Stimulated activated CD8-positive, alpha-beta memory T cell treated with anti-CD3 and anti-CD28 coated beads, Interleukin-12 subunit alpha, Interleukin-12 subunit beta, amount 100 ng/mL, for 24 hours (primary cell): Measurements from ENCODE around the gene FSTL4.

Experiments used
- DNase-seq: peaks from one replicate; pipeline ENCODE4 v3.0.0-alpha.2; 2020; ENCODE audit errors: extremely low read depth

The FSTL4 gene

DNA sequence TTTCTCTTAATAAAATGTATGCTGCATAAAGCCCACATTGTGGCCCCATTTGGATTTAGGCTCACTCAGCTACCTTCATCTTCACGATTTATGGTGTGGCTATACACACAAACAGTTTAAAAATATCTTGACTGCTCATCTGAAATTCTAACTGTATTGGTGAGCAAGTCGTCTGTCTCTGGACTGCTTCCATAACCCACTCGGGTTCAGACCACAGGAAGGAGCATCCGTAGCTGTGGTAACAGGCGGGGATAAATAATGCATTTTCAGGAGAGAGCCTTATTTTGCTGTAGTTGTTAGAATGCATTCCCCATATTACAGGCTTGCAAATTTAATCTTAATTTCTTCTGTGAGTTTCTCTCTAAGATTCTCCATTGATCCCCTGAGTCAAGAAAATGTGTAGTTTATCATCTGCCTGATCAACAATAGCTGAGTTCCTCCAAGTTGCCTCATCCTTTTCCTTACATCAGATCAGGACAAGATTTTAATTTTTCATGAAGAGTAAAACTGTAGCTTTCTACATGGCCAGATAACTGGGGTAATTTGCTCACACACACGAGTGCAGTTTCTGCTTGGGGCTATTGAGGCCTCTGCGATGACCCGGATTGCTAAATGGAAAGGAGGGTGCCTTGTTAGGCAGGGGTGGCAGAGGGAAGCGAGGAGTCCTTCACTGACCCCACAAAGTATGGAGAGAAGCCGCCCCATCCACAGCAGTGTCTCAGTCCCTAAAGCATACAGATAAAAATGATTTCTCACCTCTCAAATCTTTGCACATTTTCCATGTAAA, 133.9 kb downstream of the FSTL4 start:
- DNase-seq = no peak

DNA sequence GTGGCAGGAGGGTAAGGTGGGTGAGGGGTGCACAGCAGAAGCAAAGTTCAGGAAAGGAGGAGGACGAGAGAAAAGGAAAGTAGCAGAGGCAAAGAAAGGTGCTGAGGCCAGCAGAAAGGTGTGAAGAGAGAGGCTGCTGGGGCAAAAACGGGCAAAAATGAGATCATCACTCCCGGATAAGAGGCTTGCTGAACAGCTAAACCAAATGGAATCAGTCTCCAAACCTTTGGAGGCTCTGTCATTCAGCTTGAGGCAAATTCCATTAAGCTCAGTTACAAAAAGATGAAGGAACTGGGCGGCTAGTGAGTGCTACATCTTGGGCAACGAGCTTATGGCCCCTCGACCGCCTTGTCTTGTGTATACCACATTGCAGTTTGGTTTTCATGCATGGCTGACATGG, 136.4 kb downstream of the FSTL4 start:
- no peak for DNase-seq

DNA sequence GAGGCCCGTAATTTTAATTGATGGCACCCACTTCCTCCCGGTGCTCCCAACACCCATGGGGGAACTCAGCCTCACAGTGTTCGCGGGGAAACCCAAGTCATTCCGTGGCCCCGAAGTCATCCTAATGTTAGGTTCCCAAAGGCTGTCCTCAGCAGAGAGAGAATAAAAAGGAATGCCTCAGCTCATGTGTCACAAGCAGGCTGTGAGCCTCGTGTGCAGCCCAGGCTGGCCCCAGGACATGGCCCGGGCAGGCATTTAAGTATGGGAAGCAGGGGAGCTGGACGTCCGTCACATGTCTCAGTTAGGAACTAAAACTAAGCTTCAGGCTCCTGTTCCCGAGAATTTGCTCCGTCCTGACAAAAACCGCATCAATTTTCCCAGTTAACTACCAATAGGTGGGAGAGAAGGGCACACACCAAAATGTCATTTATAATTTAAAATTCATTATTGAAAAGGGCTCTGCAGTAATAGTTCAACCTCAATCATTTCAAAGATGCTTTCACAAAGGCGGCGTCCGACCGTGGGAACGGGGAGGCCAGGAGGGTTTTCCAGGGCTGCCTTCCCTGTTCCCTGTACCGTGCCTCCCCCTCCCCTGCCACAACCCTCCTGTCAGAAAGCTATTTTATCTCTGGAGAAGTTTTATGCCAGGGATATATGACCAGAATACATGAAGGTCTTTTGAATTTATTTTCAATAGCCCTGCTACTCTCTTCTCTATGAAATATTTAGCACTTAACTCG, 137.3 kb downstream of the FSTL4 start:
- no peak for DNase-seq

DNA sequence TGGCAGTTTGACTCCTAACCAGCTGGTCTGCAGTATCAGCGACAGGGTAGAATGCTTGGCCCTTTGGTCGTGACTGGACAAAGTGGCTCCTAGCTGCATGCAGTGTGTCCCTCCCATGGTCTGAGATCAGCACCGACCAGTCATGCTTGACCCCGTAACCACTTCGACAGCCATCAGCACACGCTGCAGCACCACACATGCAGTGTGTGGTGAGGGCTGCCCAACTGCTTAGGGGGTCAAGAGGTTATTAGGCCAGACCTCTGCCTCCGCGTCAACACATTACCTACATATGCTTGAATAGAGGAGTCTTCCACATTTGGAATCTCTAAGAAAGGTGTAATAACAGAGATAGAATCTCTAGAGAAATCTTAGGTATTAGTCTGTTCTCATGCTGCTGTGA, 139.1 kb downstream of the FSTL4 start:
- DNase-seq = no peak

DNA sequence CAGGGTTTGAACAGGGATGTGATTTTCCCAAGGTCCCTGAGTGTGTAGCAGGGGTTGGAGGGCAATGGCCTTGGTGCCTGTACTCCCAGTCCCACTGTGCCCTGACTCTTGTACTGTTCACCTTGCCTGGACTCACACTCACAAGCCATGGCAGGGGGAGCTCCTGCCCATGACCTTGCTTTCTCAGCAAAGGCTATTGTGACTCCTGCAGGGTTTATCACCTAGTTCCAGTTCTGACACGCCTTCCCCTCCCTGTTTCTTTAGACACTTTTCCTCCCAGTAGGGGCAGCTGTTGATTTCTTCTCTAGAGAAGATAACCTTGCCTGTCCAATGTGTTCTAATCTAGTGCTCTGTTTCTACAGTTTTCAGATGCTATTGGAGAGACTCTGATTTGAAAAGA, 139.5 kb downstream of the FSTL4 start:
- no peak for DNase-seq

DNA sequence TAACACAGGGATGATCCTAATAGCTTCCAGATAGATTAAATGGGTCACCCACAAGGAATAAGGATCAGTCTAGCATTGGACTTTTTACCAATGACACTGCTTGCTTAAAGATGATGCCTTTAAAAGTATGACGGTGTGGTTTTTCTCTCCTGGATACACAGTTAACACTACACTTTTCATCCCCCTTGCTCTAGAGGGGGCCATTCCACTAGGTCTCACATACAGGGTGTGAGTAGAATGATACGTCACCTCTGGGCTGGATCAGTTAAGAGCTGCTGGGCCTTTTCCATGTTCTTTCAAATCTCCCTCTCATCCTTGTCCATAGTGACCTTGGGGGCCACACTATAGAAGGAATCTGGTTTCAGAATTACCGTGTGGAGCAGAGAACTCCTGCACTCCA, 140.6 kb downstream of the FSTL4 start:
- no peak for DNase-seq

DNA sequence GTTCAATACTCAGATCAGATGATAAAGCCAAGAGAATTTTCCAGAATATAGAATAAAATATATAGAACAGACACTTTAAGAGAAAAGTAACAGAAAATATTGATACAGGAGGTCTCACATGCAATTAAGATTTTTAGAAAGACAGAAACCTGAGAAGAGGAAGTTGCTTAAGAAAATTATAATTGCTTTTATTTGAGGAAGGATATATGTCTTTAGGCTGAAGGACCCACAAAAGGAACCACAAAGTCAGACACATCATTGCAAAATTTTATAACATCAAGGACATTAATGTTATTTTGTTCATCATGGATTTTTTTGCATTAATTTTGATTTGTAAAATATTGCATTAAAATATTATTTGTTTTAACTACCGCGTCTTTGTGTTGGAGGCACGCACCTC, 141.5 kb downstream of the FSTL4 start:
- no peak for DNase-seq

DNA sequence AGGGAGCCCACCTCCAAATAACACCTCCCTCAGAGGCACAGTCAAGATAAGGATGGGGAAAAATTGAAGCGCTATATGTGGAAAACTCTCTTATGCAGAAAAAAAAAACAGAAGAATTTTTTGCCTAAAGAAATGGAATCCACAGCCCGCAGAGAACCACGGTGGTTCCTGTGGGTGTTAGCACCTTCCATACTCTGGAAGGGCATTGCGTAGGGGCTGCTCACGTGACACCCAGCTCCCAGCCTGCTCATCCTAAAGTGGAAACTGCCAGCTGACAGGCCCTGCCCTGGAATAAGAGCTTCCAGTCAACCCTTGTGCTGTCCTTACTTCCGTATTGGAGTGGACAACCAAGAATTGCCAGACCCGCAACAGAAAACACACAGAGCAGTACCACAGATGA, 142.5 kb downstream of the FSTL4 start:
- DNase-seq = no peak

DNA sequence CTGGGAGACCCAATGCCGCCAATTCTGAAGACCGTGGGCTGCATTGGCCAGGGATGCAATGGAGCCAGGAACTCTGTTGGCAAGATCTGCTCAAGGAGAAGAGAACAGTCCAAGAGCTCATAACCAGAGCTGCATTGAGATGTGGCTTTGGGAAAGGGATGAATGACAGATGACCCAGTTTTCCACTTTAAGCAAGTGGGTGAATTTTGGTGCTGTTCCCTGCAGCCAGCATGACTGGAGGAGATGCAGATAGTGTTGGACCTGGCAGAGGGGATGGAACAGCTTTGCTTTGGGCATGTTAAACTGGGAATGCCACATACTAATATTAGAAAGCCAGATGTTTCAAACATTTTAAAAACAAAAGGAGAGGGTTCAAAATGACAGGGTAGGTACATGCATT, 143.1 kb downstream of the FSTL4 start:
- no peak for DNase-seq

DNA sequence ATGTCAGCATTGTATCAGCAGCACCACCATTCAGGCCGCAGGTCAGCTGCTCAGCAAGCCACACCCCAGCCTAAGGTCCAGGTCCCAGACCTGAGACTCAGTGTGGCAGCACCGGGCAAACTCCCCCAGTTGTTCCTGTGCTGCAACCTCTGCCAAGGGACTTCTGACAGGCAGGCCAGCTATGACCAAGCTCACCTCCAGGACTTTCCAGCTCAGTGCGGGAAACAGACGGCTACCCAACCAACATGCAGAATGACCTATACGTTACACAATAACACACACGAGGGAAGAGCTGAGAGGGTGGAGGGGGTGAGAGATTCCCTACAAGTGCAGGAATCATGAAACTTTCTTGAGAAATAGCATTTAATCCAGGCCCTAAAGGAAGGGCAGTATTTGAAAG, 143.7 kb downstream of the FSTL4 start:
- DNase-seq = no peak

DNA sequence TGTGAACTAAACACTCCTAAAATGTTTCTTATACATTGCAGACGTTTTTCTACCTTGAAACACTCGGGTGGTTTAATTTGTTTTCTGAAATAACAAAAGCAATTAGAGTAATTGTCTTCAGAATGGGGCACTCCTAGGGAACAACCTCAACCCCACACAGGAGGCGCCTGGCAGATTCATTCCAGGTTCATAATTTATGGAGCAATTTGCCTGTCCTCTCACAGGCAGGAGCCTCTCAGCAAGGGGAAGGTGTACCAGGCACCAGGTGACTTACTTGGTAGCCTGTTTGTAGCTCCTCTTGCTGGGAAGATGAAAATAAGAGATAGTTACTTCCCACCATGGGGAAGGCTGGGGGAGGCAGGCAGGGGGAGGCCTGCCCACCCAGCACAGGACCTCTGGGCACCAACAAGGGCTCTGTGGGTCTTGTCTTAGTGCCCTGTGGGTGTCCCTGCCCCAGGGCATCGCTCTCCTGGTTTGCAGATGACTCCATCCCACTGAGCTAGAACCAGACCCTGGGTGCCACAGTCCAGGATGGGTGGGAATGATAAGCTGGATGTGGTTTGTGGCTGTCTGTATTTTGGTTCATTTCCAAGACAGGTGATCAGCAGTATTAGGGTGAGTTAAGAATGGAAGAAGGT, 144.4 kb downstream of the FSTL4 start:
- DNase-seq = no peak

DNA sequence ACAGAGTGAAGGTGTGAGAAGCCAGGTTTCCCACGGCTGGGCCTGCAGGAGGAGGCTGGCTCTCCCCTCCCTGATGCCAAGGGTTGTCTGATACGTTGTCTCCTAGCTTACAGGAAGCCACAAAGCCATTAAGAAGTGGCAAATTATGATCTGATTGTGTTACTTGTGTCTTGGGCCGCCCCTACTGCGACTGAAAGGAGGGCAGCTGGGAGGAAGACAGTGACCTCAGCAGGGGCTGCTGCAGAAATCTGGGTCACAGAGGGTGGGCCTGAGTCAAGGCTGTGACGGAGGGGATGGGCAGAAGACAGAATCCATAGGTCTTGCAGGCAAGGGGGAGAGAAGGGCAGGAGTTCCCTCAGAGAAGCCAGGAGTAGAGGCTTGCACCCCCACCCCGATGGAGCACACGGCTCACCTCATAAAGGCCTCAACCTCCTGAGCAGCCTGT, 145.0 kb downstream of the FSTL4 start:
- DNase-seq = no peak

DNA sequence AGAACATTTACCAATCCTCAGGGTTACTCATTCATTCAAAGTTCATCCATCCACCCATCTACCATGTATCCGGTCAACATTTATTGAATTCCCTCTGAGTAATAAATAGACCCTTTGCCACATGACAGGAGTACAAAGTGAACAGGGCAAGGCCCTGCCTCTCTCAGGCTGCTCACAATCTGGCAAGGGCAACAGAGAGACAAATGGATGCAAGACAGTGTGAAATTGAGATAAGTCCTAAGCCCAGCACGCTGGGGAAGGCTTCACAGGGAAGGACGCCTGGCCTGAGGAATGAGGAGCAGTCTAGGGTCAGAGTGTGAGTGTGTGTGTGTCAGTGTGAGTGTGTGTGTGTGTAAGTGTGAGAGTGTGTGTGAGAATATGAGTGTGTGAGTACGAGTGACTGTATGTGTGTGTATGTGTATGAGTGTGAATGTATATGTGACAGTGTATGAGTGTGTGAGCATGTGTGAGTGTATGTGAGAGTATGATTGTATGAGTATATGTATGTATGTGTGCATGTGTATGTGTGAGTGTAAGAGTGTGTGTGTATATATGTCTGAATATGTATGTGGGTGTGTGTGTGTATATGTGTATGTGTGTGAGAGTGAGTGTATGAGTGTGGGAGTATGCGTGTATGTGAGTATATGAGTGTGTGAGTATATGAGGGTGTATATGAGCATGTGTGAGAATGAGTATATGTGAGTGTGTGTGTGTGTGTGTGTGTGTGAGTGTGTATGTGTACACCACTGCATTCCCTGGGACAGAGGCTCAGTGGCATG, 145.6 kb downstream of the FSTL4 start:
- no peak for DNase-seq

DNA sequence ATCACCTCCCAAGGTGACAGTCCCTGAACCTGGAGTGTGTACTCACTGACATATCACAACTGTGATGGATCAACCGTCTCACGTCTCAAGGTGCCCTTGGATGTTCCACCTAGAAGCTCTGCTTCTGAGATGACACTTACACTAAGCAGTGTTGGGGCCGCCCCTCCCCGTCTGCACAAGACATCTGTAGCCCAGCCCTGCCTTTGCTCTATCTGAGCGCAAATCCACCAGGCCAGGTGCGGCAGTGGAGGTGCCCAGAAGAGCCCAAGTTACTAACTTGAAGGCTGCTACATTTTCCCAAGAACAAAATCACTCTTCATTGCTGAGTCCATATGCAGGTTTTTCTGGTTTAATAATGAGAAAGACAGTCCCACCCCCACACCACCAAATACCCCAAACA, 148.3 kb downstream of the FSTL4 start:
- DNase-seq = no peak

DNA sequence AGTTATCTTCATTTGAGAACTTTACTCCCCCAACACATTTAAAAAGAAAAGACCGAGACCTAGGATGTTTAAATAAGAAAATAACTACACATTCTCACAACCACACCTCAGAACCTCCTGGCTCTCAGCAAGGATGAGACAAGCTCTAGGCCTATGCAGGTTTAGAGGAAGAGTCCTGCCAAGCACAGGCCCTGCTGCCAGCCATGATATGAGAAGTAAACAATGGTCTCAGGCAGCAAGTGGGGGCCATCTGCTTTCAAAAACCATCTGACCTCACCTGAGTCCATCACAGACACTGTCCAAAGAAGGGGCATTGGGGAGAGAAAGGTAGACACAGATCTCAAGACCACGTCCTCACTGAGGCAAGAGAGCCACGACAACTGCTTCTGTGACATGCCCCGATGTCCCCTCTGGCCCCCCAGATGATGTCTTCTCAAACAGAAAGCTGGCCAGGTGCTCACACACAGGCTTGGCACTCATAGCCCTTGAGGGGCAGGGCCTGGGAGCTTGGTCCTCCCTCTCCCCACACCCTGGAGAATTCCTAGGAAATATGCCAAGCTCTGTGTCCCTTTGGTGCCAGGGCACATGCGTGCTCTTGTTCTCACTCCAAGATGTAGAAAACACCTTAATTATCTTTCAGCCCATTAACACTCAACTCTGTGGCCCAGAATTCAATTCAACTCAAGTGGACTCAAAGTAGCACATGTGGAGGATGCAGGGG, 150.4 kb downstream of the FSTL4 start:
- DNase-seq = no peak

DNA sequence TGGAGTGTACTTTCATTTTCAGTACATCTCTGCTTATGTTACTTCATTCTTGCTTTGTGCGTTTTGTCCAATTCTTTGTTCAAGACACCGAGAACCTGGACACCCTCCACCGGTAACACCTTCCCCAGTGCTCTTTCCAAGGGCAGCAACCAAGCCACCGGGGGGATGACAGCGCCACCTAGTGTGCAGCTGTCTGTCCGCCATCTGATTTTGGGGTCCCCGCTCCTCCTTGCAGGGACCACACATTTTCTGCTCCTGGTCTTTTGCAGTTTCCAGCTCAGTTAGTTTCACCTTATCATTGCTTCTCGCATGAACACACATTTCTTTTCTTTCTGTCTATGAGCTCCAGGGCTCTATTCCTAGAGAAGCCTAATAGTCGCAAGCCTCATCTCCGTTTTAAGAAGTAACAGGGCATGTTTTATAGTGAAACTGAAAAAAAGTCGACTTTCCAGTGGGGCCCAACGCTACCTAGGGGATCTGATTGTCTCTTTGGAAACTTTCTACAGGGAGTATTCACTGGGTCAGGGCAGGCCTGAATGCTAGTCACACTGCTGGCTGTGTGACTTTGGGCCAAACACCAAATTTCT, 152.1 kb downstream of the FSTL4 start:
- DNase-seq = no peak

DNA sequence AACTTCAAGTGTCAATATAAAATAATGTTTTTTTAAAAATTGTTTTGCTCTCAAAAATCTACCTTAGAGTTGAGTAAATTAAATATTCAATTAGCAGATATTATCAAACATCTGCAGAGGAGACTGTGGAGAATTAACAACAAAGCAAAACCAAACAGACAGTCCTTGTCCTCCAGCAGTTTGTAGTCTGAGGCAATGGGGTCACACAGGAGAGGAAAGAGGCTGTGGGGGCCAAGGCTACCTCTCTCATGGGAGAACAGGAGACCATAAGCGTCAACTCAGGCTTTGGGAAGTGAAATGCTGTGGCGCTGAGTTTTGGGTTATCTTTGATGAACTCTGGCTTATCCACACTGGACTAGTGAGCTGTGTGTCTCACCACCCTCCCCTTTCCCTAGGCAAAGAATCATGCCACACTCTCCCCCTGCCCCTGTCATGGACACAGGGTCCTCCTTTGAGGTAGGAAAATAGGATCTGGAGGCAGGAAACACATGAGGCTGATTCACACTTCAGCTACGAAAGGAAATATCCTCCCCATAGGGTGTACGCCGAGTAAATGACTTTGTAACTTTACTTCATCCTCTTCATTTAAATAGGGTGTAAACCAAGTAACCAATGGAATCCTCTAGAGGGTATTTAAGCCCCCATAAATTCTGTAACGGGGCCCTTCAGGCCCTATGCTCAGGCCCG, 152.7 kb downstream of the FSTL4 start:
- no peak for DNase-seq

DNA sequence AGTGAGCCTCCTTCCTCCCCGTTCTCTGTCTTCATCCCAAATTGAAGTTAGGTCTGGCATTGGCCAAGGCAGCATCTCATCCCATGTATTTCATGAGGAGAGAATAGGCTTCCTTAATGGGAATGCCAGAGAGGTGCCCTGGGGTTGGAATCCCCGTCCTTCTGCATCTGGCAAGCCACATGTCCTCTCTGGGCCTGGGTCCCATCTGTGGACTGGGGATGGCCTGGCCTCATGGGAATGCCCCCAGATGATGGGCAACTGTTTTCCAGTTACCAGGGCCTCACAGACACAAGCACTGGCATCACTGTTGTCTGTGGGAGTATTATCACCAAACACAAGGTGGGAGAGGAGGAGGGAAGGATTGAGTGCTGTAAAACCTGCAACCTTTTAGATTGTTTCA, 153.9 kb downstream of the FSTL4 start:
- no peak for DNase-seq

DNA sequence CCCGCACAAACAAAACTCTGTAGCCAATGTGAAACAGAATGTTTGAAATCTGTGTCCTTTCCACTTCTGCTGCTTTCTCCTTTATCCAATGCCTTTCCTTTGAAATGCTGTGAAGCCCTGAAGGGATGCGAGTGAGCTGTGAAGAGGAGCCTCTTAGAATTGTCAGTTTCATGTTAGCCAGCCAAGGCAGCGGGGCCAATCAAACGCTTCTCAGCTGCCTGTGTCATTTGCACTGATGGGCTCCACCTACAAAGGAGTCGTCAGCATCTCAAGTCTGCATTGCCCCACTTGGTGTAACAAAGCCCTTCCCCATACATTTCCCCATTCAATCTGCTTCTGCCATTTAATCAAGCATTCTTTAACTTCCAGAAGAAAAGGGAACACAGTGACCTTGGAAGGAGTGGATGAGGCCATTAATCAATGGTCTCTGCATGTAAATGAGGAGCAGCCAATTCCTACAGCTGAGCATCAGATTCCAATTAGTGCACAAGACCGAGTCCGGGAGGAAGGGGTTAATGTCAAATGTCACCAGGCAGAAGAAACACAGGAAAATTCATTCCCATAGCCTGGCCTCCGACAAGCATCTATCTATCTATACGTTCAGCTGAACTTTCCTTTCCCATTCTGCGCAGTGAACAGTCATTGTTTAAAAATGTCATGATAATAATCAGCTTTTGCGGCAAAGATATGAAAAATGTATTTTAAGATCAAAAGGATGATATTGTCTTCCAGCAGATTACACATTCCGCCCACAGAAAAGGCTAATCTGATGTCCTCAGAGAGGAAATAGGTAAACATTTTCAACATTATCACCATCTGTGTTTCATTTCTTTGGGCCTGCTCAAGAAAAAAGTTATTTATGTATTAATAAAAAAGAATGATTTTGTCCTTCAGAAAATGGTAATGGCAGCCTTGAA, 154.6 kb downstream of the FSTL4 start:
- no peak for DNase-seq
